CD14-positive monocyte (primary cell): ENCODE measurements around the gene PEX5L. TPM values are rescaled to one million over a fixed set of nuclear protein-coding genes. Genes with fewer than 3 reads are reported as not detected.

Experiments
- DNase-seq, 3 donors: peaks; one replicate each; pipeline ENCODE4 v3.0.0-alpha.2; 2011 to 2022
- H2AFZ ChIP-seq: 2 replicates; pipeline ENCODE4 v1.6.0; 2012; ENCODE audit warnings: mild to moderate bottlenecking, low read depth, low read length, inconsistent platforms; ENCODE audit not compliant: insufficient read depth, poor library complexity, severe bottlenecking
- H3K27ac ChIP-seq, 2 donors: 1 replicate in 1 of 2; 2 replicates in 1 of 2; pipeline ENCODE4 v1.5.1; 2012 to 2013; ENCODE audit warnings: low read length in 2 of 2, control low read depth in 1 of 2, inconsistent platforms in 1 of 2, low read depth in 1 of 2, mild to moderate bottlenecking in 1 of 2
- H3K27me3 ChIP-seq, 2 donors: one replicate each; pipeline versions ENCODE4 v1.6.0 to v1.6.1; 2011 to 2013; ENCODE audit warnings: low read length in 2 of 2; ENCODE audit not compliant: control insufficient read depth in 2 of 2, insufficient read depth in 2 of 2
- H3K36me3 ChIP-seq, 2 donors: replicated peaks in 1 of 2; 1 replicate in 1 of 2; 2 replicates in 1 of 2; pipeline versions ENCODE4 v1.5.1 to v1.6.1; 2012 to 2013; ENCODE audit warnings: low read length in 2 of 2, control low read depth in 1 of 2, inconsistent platforms in 1 of 2, mild to moderate bottlenecking in 1 of 2; ENCODE audit not compliant: insufficient read depth in 2 of 2, control insufficient read depth in 1 of 2
- H3K4me1 ChIP-seq, 2 donors: 1 replicate in 1 of 2; 2 replicates in 1 of 2; pipeline versions ENCODE4 v1.5.1 to v1.6.1; 2012 to 2013; ENCODE audit warnings: low read length in 2 of 2, control low read depth in 1 of 2, inconsistent platforms in 1 of 2, mild to moderate bottlenecking in 1 of 2, moderate library complexity in 1 of 2; ENCODE audit not compliant: insufficient read depth in 2 of 2, control insufficient read depth in 1 of 2
- H3K4me2 ChIP-seq: replicated peaks from 2 replicates; pipeline ENCODE3; 2012; ENCODE audit warnings: low read length, moderate library complexity, mild to moderate bottlenecking; ENCODE audit not compliant: poor library complexity, severe bottlenecking; ENCODE audit errors: extremely low read depth
- H3K4me3 ChIP-seq, 3 experiments: fragments of 200-600 bp in 1 of 3; sonication (generic) in 1 of 3; replicated peaks in 1 of 3; 1 replicate in 2 of 3; 2 replicates in 1 of 3; pipeline ENCODE4 v1.5.1; 2011 to 2013; ENCODE audit warnings: low read length in 3 of 3, mild to moderate bottlenecking in 3 of 3, control low read depth in 2 of 3, low read depth in 2 of 3, inconsistent platforms in 1 of 3, moderate library complexity in 1 of 3
- H3K79me2 ChIP-seq: 2 replicates; pipeline ENCODE4 v1.6.0; 2012; ENCODE audit warnings: mild to moderate bottlenecking, control low read depth, inconsistent platforms, low read length, moderate library complexity; ENCODE audit not compliant: insufficient read depth
- H3K9ac ChIP-seq: 2 replicates; pipeline ENCODE4 v1.6.0; 2017; ENCODE audit warnings: low read length, mild to moderate bottlenecking; ENCODE audit not compliant: insufficient read depth, poor library complexity, severe bottlenecking
- H3K9me3 ChIP-seq, 2 donors: replicated peaks in 1 of 2; 1 replicate in 1 of 2; 2 replicates in 1 of 2; pipeline versions ENCODE4 v1.5.1 to v1.6.1; 2012 to 2013; ENCODE audit warnings: low read length in 2 of 2, control low read depth in 1 of 2; ENCODE audit not compliant: control insufficient read depth in 1 of 2, insufficient read depth in 1 of 2
- H4K20me1 ChIP-seq: 2 replicates; pipeline ENCODE4 v1.6.0; 2012; ENCODE audit warnings: mild to moderate bottlenecking, low read length, control low read depth, moderate library complexity; ENCODE audit not compliant: insufficient read depth
- H3K27ac Mint-ChIP-seq, 7 donors: one replicate each; pipeline ENCODE4 v1.8.0; 2020; ENCODE audit warnings: mild to moderate bottlenecking in 7 of 7, mixed read lengths in 7 of 7, moderate library complexity in 6 of 7, inconsistent platforms in 2 of 7
- H3K27me3 Mint-ChIP-seq, 3 donors: one replicate each; pipeline ENCODE4 v1.8.0; 2021 to 2022; ENCODE audit warnings: low read depth in 3 of 3, mild to moderate bottlenecking in 3 of 3, mixed read lengths in 3 of 3, moderate library complexity in 3 of 3, inconsistent platforms in 1 of 3
- H3K36me3 Mint-ChIP-seq, 2 donors: one replicate each; pipeline ENCODE4 v1.8.0; 2020; ENCODE audit warnings: mixed read lengths in 2 of 2, inconsistent platforms in 1 of 2, mild to moderate bottlenecking in 1 of 2
- H3K4me1 Mint-ChIP-seq: one replicate; pipeline ENCODE4 v1.8.0; 2020; ENCODE audit warnings: mild to moderate bottlenecking, mixed read lengths
- H3K4me3 Mint-ChIP-seq, 2 donors: one replicate each; pipeline ENCODE4 v1.8.0; 2020; ENCODE audit warnings: mild to moderate bottlenecking in 2 of 2, mixed read lengths in 2 of 2, moderate library complexity in 1 of 2
- H3K9me3 Mint-ChIP-seq, 7 donors: one replicate each; pipeline ENCODE4 v1.8.0; 2020 to 2022; ENCODE audit warnings: mixed read lengths in 7 of 7, mild to moderate bottlenecking in 6 of 7, moderate library complexity in 6 of 7, inconsistent platforms in 2 of 7
- WGBS: methylation state at CpG from one replicate; pipeline ENCODE4 v1.1.5; 2013; ENCODE audit warnings: missing lambda C conversion rate; ENCODE audit not compliant: insufficient coverage; 5-methylcytosine and 5-hydroxymethylcytosine counted together
- intact Hi-C, 2 donors: fragments of 100-400 bp; cut with micrococcal nuclease; formaldehyde crosslinking; loops; one replicate each; pipeline versions ENCODE4 v1.15.0 to v1.15.1; 2023
- polyA plus RNA-seq, 3 donors: library from polyadenylated mRNA; depleted of rRNA in 1 of 3; unstranded in 2 of 3; stranded (reverse) in 1 of 3; fragments of 300-500 nt in 2 of 3; fragments of >200 nt in 1 of 3; fragmentation: Illumina TruSeq in 2 of 3; gene quantifications; 1 replicate in 2 of 3; 2 replicates in 1 of 3; pipeline ENCODE4 v1.2.3, GENCODE V29; 2012 to 2021
- TF ChIP-seq, protein P1 (sequence below): fragments of 200-600 bp; IDR thresholded peaks from one replicate; pipeline ENCODE4 v1.8.0; 2022; ENCODE audit warnings: antibody characterized with exemption, mild to moderate bottlenecking

The PEX5L gene
- polyA plus RNA-seq, 3 donors = not detected

DNA sequence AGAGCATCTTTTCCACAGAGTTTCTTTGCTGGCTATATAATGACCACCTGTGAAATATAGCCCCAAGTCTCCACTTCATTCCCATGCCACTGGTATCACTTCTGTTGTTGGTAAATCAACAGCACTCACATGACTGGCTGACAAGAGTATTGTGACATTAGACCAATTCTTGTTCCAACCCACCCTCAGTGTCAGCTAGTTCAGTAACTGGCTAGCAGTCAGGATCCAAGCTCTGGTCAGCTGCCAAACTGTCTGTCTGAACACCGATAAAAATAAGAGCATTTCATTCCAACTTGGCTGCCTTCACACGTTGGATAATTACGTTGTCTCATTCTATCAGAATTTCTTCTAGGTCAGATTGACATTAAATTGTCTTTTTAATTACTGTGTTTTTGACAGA is 217.4 kb downstream of the PEX5L start:
- Mint-ChIP-seq H3K4me1 (no peaks in the 10 kb centered on the region), H3K27ac (no peak overlapping the region), H3K4me3 (no peak overlapping the region), H3K9me3 (peaks cover 0 to 4% (median 0%) of the 10 kb centered on the region in 7 donors), H3K36me3 (no peaks in the 10 kb centered on the region), H3K27me3 (peaks cover 7 to 10% (median 9%) of the 10 kb centered on the region in 3 donors)
- H3K36me3 ChIP-seq = no peaks in the 10 kb centered on the region
- H3K9ac ChIP-seq = no peak overlapping the region
- no peak for DNase-seq
- H3K79me2 ChIP-seq = no peaks in the 10 kb centered on the region
- no peak overlapping the region for H3K27ac ChIP-seq
- H3K4me2 ChIP-seq = no peak overlapping the region
- no peaks in the 10 kb centered on the region for H4K20me1 ChIP-seq
- intact Hi-C loops = no loop called here
- no peak overlapping the region for H3K4me3 ChIP-seq
- no peak overlapping the region for H2AFZ ChIP-seq
- WGBS = no CpG with 5 or more reads among the region's 3 CpGs
- H3K9me3 ChIP-seq = no peaks in the 10 kb centered on the region
- H3K27me3 ChIP-seq = peaks cover 0 to 2% of the 10 kb centered on the region in 2 donors
- no peaks in the 10 kb centered on the region for H3K4me1 ChIP-seq
- TF ChIP-seq, protein P1, sequence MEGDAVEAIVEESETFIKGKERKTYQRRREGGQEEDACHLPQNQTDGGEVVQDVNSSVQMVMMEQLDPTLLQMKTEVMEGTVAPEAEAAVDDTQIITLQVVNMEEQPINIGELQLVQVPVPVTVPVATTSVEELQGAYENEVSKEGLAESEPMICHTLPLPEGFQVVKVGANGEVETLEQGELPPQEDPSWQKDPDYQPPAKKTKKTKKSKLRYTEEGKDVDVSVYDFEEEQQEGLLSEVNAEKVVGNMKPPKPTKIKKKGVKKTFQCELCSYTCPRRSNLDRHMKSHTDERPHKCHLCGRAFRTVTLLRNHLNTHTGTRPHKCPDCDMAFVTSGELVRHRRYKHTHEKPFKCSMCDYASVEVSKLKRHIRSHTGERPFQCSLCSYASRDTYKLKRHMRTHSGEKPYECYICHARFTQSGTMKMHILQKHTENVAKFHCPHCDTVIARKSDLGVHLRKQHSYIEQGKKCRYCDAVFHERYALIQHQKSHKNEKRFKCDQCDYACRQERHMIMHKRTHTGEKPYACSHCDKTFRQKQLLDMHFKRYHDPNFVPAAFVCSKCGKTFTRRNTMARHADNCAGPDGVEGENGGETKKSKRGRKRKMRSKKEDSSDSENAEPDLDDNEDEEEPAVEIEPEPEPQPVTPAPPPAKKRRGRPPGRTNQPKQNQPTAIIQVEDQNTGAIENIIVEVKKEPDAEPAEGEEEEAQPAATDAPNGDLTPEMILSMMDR = no peak

DNA sequence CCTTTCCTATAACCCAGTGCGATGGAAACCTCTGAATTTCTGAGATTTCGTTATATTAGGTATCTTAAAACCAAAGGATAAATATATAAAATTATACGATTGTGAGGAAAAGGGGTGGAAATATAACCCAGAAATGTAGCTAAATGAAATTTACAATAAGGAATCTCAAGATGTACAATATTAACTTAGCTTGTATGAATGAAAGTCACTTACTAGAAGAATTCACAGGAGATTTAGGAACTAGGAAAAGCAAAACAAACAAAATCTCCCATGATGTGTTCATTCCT is 224.7 kb downstream of the PEX5L start:
- Mint-ChIP-seq H3K9me3 (peaks cover 0 to 3% (median 0%) of the 10 kb centered on the region in 7 donors), H3K27ac (no peak overlapping the region), H3K36me3 (no peaks in the 10 kb centered on the region), H3K4me1 (peaks cover 6% of the 10 kb centered on the region), H3K27me3 (peaks cover 0 to 3% (median 2%) of the 10 kb centered on the region in 3 donors), H3K4me3 (no peak overlapping the region)
- no peaks in the 10 kb centered on the region for H4K20me1 ChIP-seq
- H3K27me3 ChIP-seq = no peaks in the 10 kb centered on the region
- H3K27ac ChIP-seq = no peak overlapping the region
- no peaks in the 10 kb centered on the region for H3K4me1 ChIP-seq
- H3K79me2 ChIP-seq = no peaks in the 10 kb centered on the region
- DNase-seq = no peak
- no peak overlapping the region for H3K9ac ChIP-seq
- intact Hi-C loops = no loop called here
- no CpG with 5 or more reads among the region's 3 CpGs for WGBS
- H3K36me3 ChIP-seq = no peaks in the 10 kb centered on the region
- no peak overlapping the region for H3K4me3 ChIP-seq
- no peak overlapping the region for H3K4me2 ChIP-seq
- H3K9me3 ChIP-seq = no peaks in the 10 kb centered on the region
- no peak overlapping the region for H2AFZ ChIP-seq
- TF ChIP-seq, protein P1 = no peak
